Pancreas (tissue), 10 donors: ENCODE data around the gene CALCB. TPM values are rescaled to one million over a fixed set of nuclear protein-coding genes. Genes with fewer than 3 reads are reported as not detected.

Experiments used
- ATAC-seq, 4 donors: fragments of 200-7000 bp; cut with Tn5 transposase; one replicate each; pipeline versions ENCODE4 v1.8.0 to v1.9.1; 2020; ENCODE audit warnings: mild to moderate bottlenecking in 4 of 4, moderate library complexity in 4 of 4
- DNase-seq, 6 donors: peaks; one replicate each; pipeline ENCODE4 v3.0.0-alpha.2; 2020
- FAIRE-seq: peaks from 2 replicates; lab custom pipeline; 2012; peaks lifted over from hg19 to GRCh38; lab: Jason Lieb, UNC
- H3K27ac ChIP-seq, 4 donors: fragments of 200-600 bp; sonication (generic); 1 replicate in 3 of 4; 2 replicates in 1 of 4; pipeline versions ENCODE4 v1.5.0 to v1.8.0; 2020
- H3K27me3 ChIP-seq, 4 donors: fragments of 200-600 bp; one replicate each; pipeline ENCODE4 v1.8.0; 2021
- H3K36me3 ChIP-seq, 3 donors: fragments of 200-600 bp; sonication (generic) in 1 of 3; one replicate each; pipeline versions ENCODE4 v1.5.0 to v1.8.0; 2020 to 2021
- H3K4me1 ChIP-seq, 3 donors: fragments of 200-600 bp; one replicate each; pipeline ENCODE4 v1.8.0; 2021
- H3K4me3 ChIP-seq, 4 donors: fragments of 200-600 bp; sonication (generic) in 2 of 4; one replicate each; pipeline versions ENCODE4 v1.5.0 to v1.8.0; 2020 to 2021
- H3K9me3 ChIP-seq, 4 donors: fragments of 200-600 bp; one replicate each; pipeline ENCODE4 v1.8.0; 2021
- CTCF ChIP-seq, 4 donors: fragments of 200-600 bp; sonication (generic) in 3 of 4; IDR thresholded peaks; one replicate each; pipeline versions ENCODE4 v1.5.0 to v1.8.0; 2021; ENCODE audit warnings: antibody characterized with exemption in 4 of 4
- WGBS, 2 donors: extraction: QIAGEN DNeasy Blood & Tissue Kit; methylation state at CpG; one replicate each; pipeline ENCODE4 v1.1.7; 2013; 5-methylcytosine and 5-hydroxymethylcytosine counted together
- intact Hi-C, 3 donors: fragments of 100-400 bp; cut with DNase I; formaldehyde crosslinking; loops; one replicate each; pipeline versions ENCODE4 v1.11.1 to v1.14.2; 2022
- polyA plus RNA-seq, 2 donors: library from polyadenylated mRNA; stranded (reverse); fragments of 200-250 nt; gene quantifications; one replicate each; pipeline ENCODE4 v1.2.3, GENCODE V29; 2013
- total RNA-seq, 6 donors: library from RNA; stranded (reverse); fragmentation: NEBNext Ultra II Directional in 4 of 6; extraction: Animal tissue kit (Norgen Biotek cat#: 25700) in 4 of 6; gene quantifications; one replicate each; pipeline versions ENCODE4 v1.2.1 to v1.2.4, GENCODE V29; 2021 to 2023
- donor health status: healthy with polysubstance abuse.
- donor health status: DM: no; HTN: no; CAD: no; lungs with moderate emphysema.
- donor health status: DM: no; HTN: no; CAD: no.
- donor health status: control.
- donor health status: control.
- donor health status: Bipolar disorder and iron deficiency.
- donor health status: DM: yes; HTN: yes; CAD: no.
- donor health status: DM: no; HTN: no; CAD: no.
- donor health status: DM: no; HTN: no; CAD: no.
- donor health status: DM: yes; HTN: yes; CAD: no.

The CALCB gene
- total and polyA plus RNA-seq, 8 donors, result 0.83 to 2.6 (median 1.2) TPM

- TF ChIP-seq CTCF (IDR thresholded peaks at IDR 0.05), result no peak
- no peak for ATAC-seq
- Histone ChIP-seq H3K4me3 (no peak overlapping the region), H3K36me3 (no peaks in the 10 kb centered on the region), H3K27ac (no peak overlapping the region), H3K4me1 (no peaks in the 10 kb centered on the region), H3K27me3 (no peaks in the 10 kb centered on the region), H3K9me3 (no peaks in the 10 kb centered on the region)
- intact Hi-C loops, result no loop called here
- WGBS, 2 donors, result 82 to 86% methylated on average over 2 of the region's 2 CpGs
- no peak for FAIRE-seq
- no peak for DNase-seq
Observed at GRCh38 chr11:15093432-15093831, 20.0 kb downstream of the CALCB start.

GRCh38 chr11:15095736-15096228 lies 22.4 kb downstream of the CALCB start:
- ATAC-seq (no peak), FAIRE-seq (no peak), DNase-seq (no peak)
- intact Hi-C loops, result loop anchor here in 1 of 3 donors (5.0 kb wide), 1 partner anchor 112 kb away; no protein-coding TSS in a partner anchor
- TF ChIP-seq CTCF (IDR thresholded peaks at IDR 0.05), result no peak
- WGBS, 2 donors, result 93 to 95% methylated on average over 2 of the region's 2 CpGs
- no peaks in the 10 kb centered on the region for H3K36me3 ChIP-seq
- H3K9me3 ChIP-seq, result no peaks in the 10 kb centered on the region
- no peaks in the 10 kb centered on the region for H3K4me1 ChIP-seq
- no peak overlapping the region for H3K27ac ChIP-seq
- H3K4me3 ChIP-seq, result no peak overlapping the region
- no peaks in the 10 kb centered on the region for H3K27me3 ChIP-seq

GRCh38 chr11:15097411-15097810 lies 24.0 kb downstream of the CALCB start:
- 86 to 97% methylated on average over 3 of the region's 3 CpGs for WGBS, 2 donors
- intact Hi-C loops, result loop anchor here in 1 of 3 donors (5.0 kb wide), 1 partner anchor 110 kb away; no protein-coding TSS in a partner anchor

GRCh38 chr11:15099267-15099666 lies 25.9 kb downstream of the CALCB start:
- FAIRE-seq (no peak), DNase-seq (no peak), ATAC-seq (no peak)
- H3K4me3 ChIP-seq, result no peak overlapping the region
- H3K4me1 ChIP-seq, result no peaks in the 10 kb centered on the region
- H3K27ac ChIP-seq, result no peak overlapping the region
- TF ChIP-seq CTCF (IDR thresholded peaks at IDR 0.05), result no peak
- intact Hi-C loops, result loop anchor here in 1 of 3 donors (5.0 kb wide), 1 partner anchor 108 kb away; no protein-coding TSS in a partner anchor
- H3K27me3 ChIP-seq, result no peaks in the 10 kb centered on the region
- H3K9me3 ChIP-seq, result no peaks in the 10 kb centered on the region
- no peaks in the 10 kb centered on the region for H3K36me3 ChIP-seq

More at GRCh38 chr11:15097411-15097810, 24.0 kb downstream of the CALCB start:
- Histone ChIP-seq H3K4me1 (no peaks in the 10 kb centered on the region), H3K4me3 (no peak overlapping the region), H3K27me3 (no peaks in the 10 kb centered on the region), H3K9me3 (no peaks in the 10 kb centered on the region), H3K36me3 (no peaks in the 10 kb centered on the region), H3K27ac (no peak overlapping the region)
- DNase-seq (no peak), FAIRE-seq (no peak), ATAC-seq (no peak)
- no peak for TF ChIP-seq CTCF (IDR thresholded peaks at IDR 0.05)

- Histone ChIP-seq H3K4me1 (no peaks in the 10 kb centered on the region), H3K27ac (no peak overlapping the region), H3K36me3 (no peaks in the 10 kb centered on the region), H3K27me3 (no peaks in the 10 kb centered on the region), H3K9me3 (no peaks in the 10 kb centered on the region), H3K4me3 (no peak overlapping the region)
- DNase-seq, result peak; percentile 36 to 82 (median 67)
- peak; percentile 75 to 94 (median 88) for TF ChIP-seq CTCF (IDR thresholded peaks at IDR 0.05)
- intact Hi-C loops, result loop anchor here in 2 of 3 donors (2.0 to 5.0 kb wide), 2 partner anchors 106 to 110 kb away; no protein-coding TSS in a partner anchor
- FAIRE-seq, result peak; percentile 39
- 22 to 25% methylated on average over 8 of the region's 8 CpGs for whole genome bisulfite sequencing, 2 donors
- ATAC-seq, result peak; percentile 84 to 99 (median 98)
Observed at GRCh38 chr11:15101072-15101709, 27.8 kb downstream of the CALCB start.
